NCI-H2029 (cell line): Measurements from ENCODE around the gene PLP1.

Source experiments
- DNase-seq: peaks from one replicate; lab custom pipeline; 2025; lab: John Stamatoyannopoulos, UW

PLP1 gene

DNA sequence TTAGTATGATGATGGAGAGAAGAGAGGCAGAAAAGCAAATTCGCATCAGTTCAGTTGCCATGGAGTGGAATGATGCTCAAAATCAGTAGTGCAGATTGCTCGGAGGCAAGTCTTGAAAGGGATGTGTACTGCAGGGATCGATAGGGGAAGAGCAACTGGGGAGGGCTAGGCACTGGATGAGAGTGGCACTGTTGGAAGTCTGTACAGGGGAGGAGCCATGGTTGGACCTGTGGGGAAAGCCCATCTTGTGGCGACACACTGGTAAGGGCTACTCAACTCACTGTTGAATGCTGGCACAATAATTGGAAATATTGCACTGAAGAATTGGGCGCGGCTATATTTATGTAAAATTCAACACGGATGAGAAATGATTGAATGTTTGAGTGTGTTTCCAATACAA, 54.2 kb downstream of the PLP1 start:
- no peak for DNase-seq

DNA sequence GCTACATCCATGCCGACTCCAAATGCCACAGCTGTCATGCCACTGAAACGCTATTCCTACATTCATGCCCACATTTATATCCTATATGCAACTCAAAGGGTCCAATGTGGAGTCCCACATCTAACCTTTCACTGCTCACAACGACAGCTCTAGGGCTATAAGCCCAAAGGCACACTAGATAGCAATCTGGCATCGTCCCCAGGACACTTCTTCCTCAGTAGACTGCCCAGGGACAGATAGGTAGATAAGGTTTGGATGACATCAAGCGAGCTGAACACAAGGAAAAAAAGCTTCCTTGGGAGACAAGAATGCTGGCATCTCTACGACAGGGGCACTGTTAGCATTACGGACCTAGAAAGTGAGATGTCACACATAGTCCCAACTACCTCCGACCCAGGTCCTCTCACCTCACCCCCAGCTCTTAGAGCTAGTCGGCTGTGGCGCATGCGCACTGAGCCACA, 54.7 kb downstream of the PLP1 start:
- DNase-seq: peak; percentile 48

DNA sequence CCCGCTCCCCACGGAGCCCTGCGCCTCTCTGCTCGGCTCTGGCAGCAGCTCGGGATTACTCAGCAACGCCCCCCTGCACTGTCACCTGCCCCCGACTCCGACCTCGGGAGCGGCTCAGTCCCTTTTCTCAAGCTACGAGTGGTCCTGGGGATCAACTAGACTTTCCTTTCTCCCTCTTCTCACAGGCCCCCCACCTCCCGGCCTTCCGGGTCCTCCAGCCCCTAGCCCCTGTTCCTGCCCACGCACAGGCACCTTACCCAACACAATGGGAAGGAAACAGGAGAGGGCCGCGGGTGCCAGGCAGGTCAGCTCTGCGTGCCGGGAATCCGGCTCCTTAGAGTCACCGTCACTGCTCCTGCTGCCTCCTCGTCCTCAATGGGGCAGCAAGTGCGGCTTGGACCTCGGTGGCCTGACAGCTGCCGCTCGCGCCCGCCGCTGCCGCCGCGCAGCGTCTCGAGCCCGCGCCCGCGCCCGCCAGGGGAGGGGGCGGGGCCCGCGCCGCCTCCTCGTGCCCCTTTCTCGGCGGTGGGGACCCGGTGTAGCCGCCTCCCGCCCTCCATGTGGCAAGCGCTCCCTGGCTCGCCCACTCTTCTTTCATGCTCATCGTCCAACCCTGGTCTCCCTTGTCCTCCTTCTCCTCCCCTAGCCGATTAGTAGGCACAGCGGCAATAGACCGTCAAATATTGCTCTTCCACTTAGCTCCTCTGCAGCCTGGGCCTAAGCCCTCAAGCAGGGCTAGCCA, 55.3 kb downstream of the PLP1 start, which contains the start of gene RAB9B:
Gene RAB9B, minus strand, starts transcription at position 455 of the 742 bp plus-strand sequence. CDS start 6,473 bp downstream, outside the sequence.
- DNase-seq: peak; percentile 10

DNA sequence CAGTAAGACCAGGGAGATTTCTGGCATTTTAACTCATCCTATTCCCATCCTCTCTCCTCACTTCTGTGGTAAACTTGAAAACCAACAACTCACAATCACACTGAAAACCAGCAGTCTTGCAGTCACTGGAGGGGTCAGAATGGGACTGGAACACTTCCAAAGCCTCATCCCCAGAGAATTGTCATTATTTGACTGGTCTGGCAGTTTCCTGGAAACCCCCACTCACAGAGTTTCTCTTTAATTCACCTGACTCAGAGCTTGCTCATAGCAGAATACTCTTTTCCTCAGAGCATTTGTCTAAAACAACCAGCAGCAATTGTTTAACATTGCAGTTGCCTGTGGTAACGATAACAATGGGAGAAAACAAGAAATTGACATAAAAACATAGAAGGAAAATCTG, 62.8 kb downstream of the PLP1 start:
- DNase-seq: no peak
